ENCODE measurements around the gene MAN2B2. TPM values are rescaled to one million over a fixed set of nuclear protein-coding genes. Genes with fewer than 3 reads are reported as not detected.

Gene MAN2B2
- total and polyA plus RNA-seq, 4 experiments from 2014 or later: 11.2 to 53.2 (median 41.0) TPM

DNA sequence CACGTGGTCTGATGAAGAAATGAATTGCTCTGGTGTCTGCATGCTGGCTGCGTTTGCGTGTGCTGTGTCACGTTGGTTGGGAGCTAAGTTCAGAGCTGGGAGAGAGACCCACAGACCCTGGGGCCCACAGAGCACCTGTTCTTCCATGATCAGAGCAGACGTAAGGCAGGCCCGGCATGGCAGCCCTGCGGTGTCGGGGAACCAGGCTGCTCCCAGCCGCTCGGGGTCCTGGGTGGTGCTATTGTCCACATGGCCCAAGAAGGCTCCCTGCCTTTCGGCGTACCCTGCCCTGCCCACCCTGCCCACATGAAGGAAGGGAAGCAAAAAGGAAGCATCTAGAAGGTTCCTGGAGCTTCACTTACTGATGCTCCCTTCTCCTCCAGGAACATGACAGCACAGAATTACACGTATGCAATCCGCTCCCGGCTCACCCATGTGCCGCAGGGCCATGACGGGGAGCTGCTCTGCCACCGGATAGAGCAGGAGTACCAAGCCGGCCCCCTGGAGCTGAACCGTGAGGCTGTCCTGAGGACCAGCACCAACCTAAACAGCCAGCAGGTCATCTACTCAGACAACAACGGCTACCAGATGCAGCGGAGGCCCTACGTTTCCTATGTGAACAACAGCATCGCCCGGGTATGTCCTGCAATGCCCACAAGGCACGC is 34.6 kb downstream of the MAN2B2 start:
- CTCF ChIA-PET (ENCODE audit: partially characterized antibody): no interaction called here
- no peak overlapping the region for H3K4me3 Mint-ChIP-seq
- H3K27me3 Mint-ChIP-seq: no peaks in the 10 kb centered on the region

DNA sequence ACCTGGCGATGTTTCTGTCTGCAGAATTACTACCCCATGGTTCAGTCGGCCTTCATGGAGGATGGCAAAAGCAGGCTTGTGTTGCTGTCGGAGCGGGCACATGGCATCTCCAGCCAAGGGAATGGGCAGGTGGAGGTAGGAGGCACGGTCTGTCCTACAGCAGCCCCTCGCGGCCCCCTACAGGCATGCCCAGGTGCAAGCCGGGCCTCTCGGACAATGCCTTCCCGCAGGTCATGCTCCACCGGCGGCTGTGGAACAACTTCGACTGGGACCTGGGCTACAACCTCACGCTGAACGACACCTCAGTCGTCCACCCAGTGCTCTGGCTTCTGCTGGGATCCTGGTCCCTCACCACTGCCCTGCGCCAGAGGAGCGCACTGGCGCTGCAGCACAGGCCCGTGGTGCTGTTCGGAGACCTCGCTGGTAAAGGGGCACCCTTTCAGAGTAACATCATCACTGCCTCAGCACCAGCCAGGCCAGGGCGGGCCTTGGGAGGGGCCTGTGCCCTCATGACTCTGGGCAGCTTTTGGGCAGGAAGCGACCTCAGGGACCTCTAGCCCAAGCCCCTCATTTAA is 36.0 kb downstream of the MAN2B2 start:
- peaks cover 54 to 76% of the 10 kb centered on the region in 2 donors for H3K36me3 Mint-ChIP-seq

More for the DNA sequence above, 34.6 kb downstream of the MAN2B2 start:
- H3K27ac ChIP-seq (ENCODE audit: low read depth, low read length): no peak overlapping the region
- H3K9me3 ChIP-seq (ENCODE audit: control insufficient read depth in 1 of 2, low read length in 2 of 2): peaks cover 0 to 7% of the 10 kb centered on the region in 2 donors
- Mint-ChIP-seq H3K4me1 (peaks cover 0 to 7% (median 0%) of the 10 kb centered on the region in 4 donors), H3K36me3 (peaks cover 59 to 80% of the 10 kb centered on the region in 2 donors), H3K27ac (no peak overlapping the region), H3K9me3 (peaks cover 0 to 8% (median 2%) of the 10 kb centered on the region in 8 donors)
- DNase-seq: no peak
- intact Hi-C loops (cut with micrococcal nuclease): no loop called here
- POLR2A ChIA-PET (ENCODE audit: partially characterized antibody): interaction anchor here (1.0 kb wide), 1 partner anchor 35 kb away, joined by 3 read pairs; the partner anchor contains the start of gene MAN2B2
- peaks cover 66% of the 10 kb centered on the region for H3K36me3 ChIP-seq (ENCODE audit: insufficient read depth, low read length)
- no peak overlapping the region for H3K4me3 ChIP-seq (ENCODE audit: low read length in 2 of 2)
- H3K27me3 ChIP-seq (ENCODE audit: insufficient read depth, low read length): no peaks in the 10 kb centered on the region
- no peaks in the 10 kb centered on the region for H3K4me1 ChIP-seq (ENCODE audit: insufficient read depth, low read length)

DNA sequence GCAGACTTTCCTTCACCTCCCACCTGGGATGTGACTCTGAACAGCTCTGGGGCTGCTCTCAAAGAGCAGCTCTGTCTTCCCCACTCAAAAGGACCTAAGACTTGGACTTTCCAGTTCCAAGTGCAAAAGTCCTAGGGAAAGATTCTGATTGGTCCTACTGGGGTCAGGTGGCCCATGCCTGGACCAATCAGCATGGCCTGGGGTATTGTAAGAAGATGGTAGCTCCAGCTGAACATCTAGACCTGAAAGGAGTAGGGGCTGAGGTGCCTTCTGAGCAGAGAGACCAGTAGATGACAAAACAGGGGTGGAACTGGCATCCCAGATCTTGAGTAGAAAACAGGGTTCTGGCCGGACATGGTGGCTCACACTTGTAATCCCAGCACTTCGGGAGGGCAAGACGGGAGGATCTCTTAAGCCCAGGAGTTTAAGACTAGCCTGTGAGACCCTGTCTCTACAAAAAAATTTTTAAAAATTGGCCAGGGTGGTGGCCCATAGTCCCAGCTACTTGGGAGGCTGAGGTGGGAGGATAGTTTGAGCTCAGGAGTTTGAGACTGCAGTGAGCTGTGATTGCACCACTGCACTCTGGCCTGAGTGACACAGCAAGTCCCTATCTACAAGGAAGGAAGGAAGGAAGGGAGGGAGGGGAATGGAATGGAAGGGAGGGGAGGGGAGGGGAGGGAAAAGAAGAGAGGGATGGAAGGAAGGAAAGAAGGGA is 38.1 kb downstream of the MAN2B2 start:
- Histone ChIP-seq H3K4me1 (ENCODE audit: insufficient read depth, low read length) (no peaks in the 10 kb centered on the region), H3K36me3 (ENCODE audit: insufficient read depth, low read length) (peaks cover 63% of the 10 kb centered on the region), H3K9me3 (ENCODE audit: control insufficient read depth in 1 of 2, low read length in 2 of 2) (no peaks in the 10 kb centered on the region), H3K27ac (ENCODE audit: low read depth, low read length) (no peak overlapping the region), H3K4me3 (ENCODE audit: low read length in 2 of 2) (no peak overlapping the region), H3K27me3 (ENCODE audit: insufficient read depth, low read length) (no peaks in the 10 kb centered on the region)
- POLR2A ChIA-PET (ENCODE audit: partially characterized antibody): interaction anchor here (1.0 kb wide), 1 partner anchor 28 kb away, joined by 3 read pairs; no protein-coding TSS in a partner anchor
- Mint-ChIP-seq H3K36me3 (peaks cover 53 to 77% of the 10 kb centered on the region in 2 donors), H3K27ac (peak overlapping the region in 2 of 7 donors; percentile 36 to 72), H3K4me3 (no peak overlapping the region), H3K27me3 (no peaks in the 10 kb centered on the region), H3K9me3 (no peaks in the 10 kb centered on the region), H3K4me1 (peaks cover 0 to 3% (median 0%) of the 10 kb centered on the region in 4 donors)
- DNase-seq: no peak
- CTCF ChIA-PET (ENCODE audit: partially characterized antibody): no interaction called here
- intact Hi-C loops (cut with micrococcal nuclease): no loop called here

More for the DNA sequence above, 36.0 kb downstream of the MAN2B2 start:
- H3K27ac ChIP-seq (ENCODE audit: low read depth, low read length): no peak overlapping the region
- Mint-ChIP-seq H3K27me3 (no peaks in the 10 kb centered on the region), H3K9me3 (no peaks in the 10 kb centered on the region), H3K27ac (peak overlapping the region in 1 of 7 donors; percentile 42), H3K4me3 (no peak overlapping the region), H3K4me1 (peaks cover 0 to 7% (median 0%) of the 10 kb centered on the region in 4 donors)
- intact Hi-C loops (cut with micrococcal nuclease): no loop called here
- H3K9me3 ChIP-seq (ENCODE audit: control insufficient read depth in 1 of 2, low read length in 2 of 2): no peaks in the 10 kb centered on the region
- ChIA-PET POLR2A (ENCODE audit: partially characterized antibody) (no interaction called here), CTCF (ENCODE audit: partially characterized antibody) (no interaction called here)
- H3K27me3 ChIP-seq (ENCODE audit: insufficient read depth, low read length): no peaks in the 10 kb centered on the region
- no peak for DNase-seq
- no peaks in the 10 kb centered on the region for H3K4me1 ChIP-seq (ENCODE audit: insufficient read depth, low read length)
- H3K36me3 ChIP-seq (ENCODE audit: insufficient read depth, low read length): peaks cover 59% of the 10 kb centered on the region
- no peak overlapping the region for H3K4me3 ChIP-seq (ENCODE audit: low read length in 2 of 2)

DNA sequence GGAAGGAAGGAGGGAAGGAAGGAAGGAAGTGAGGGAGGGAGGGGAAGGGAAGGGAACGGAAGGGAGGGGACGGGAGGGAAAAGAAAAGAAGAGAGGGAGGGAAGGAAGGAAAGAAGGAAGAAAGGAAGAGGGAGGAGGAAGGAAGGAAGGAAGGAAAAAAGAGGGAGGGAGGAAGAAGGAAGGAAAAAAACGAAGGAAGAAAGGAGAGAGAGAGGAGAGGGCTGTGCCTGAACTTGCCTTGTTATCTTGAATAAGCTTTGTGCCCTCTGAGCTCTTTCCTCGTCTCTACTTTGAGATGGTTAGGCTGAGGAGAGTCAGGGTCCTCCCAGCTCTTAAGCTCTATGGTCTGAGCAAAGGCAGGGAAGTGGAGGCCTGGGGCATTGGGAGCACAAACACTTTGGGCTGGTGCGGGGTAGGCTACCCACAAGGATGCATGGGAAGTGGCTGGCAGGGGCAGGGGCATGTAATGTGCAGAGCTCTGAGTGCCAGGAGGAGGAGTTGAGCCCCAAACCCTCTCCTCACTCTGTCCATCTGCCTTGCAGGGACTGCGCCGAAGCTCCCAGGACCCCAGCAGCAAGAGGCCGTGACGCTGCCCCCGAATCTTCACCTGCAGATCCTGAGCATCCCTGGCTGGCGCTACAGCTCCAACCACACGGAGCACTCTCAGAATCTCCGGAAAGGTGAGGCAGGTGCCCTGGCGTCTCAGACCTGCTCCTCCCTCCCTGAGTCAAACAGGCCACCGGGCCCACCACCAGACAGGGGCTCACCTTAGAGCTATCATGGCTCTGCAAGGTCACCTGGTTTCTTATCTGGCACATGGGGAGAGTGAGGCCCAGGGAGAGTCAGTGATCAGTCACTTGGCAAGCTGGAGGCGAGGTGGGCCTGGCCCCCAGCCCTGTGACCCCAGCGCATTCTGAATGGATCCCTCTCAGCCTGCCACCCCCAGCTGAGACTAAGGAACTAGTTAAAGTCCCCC is 39.0 kb downstream of the MAN2B2 start:
- no peak overlapping the region for H3K27ac Mint-ChIP-seq
- DNase-seq: no peak
- no peaks in the 10 kb centered on the region for H3K9me3 Mint-ChIP-seq
- Histone ChIP-seq H3K27me3 (ENCODE audit: insufficient read depth, low read length) (no peaks in the 10 kb centered on the region), H3K36me3 (ENCODE audit: insufficient read depth, low read length) (peaks cover 62% of the 10 kb centered on the region), H3K27ac (ENCODE audit: low read depth, low read length) (no peak overlapping the region), H3K4me1 (ENCODE audit: insufficient read depth, low read length) (no peaks in the 10 kb centered on the region), H3K4me3 (ENCODE audit: low read length in 2 of 2) (no peak overlapping the region), H3K9me3 (ENCODE audit: control insufficient read depth in 1 of 2, low read length in 2 of 2) (no peaks in the 10 kb centered on the region)
- intact Hi-C loops (cut with micrococcal nuclease): no loop called here
- no peaks in the 10 kb centered on the region for H3K27me3 Mint-ChIP-seq
- ChIA-PET POLR2A (ENCODE audit: partially characterized antibody) (no interaction called here), CTCF (ENCODE audit: partially characterized antibody) (interaction anchor here (2.1 kb wide), 1 partner anchor 259 kb away, joined by 5 read pairs; no protein-coding TSS in a partner anchor)
- H3K36me3 Mint-ChIP-seq: peaks cover 54 to 78% of the 10 kb centered on the region in 2 donors
- peaks cover 0 to 3% (median 0%) of the 10 kb centered on the region in 4 donors for H3K4me1 Mint-ChIP-seq
- H3K4me3 Mint-ChIP-seq: no peak overlapping the region

DNA sequence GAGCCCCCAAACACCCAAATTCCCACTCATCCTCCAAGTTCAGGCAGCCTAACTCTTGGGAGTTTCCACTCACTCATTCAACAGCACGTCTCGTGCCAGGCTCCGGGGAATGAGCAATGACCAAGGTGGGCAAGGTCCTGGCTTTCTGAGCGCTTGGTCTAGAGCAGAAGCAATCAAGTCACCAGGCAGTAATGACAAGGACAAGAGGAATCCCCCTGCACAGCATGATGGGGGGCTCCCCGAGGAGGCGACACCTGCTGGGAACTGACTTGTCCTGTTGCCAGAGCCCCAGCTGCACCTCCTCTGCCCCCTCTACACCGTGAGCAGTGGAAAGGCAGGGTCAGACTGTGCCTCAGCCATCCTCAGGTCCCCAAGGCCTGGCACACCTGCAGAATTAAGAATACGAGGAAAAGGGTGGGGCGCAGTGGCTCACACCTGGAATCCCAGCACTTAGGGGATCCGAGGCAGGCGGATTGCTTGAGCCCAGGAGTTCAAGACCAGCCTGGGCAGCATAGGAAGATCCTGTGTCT is 39.8 kb downstream of the MAN2B2 start:
- H3K9me3 ChIP-seq (ENCODE audit: control insufficient read depth in 1 of 2, low read length in 2 of 2): no peaks in the 10 kb centered on the region
- Mint-ChIP-seq H3K27ac (peak overlapping the region in 1 of 7 donors; percentile 53), H3K9me3 (no peaks in the 10 kb centered on the region), H3K27me3 (no peaks in the 10 kb centered on the region), H3K36me3 (peaks cover 54 to 73% of the 10 kb centered on the region in 2 donors), H3K4me1 (peaks cover 0 to 3% (median 0%) of the 10 kb centered on the region in 4 donors), H3K4me3 (no peak overlapping the region)
- no peak overlapping the region for H3K27ac ChIP-seq (ENCODE audit: low read depth, low read length)
- H3K4me1 ChIP-seq (ENCODE audit: insufficient read depth, low read length): no peaks in the 10 kb centered on the region
- no peaks in the 10 kb centered on the region for H3K27me3 ChIP-seq (ENCODE audit: insufficient read depth, low read length)
- ChIA-PET CTCF (ENCODE audit: partially characterized antibody) (interaction anchor here (1.1 to 2.1 kb wide), 2 partner anchors 258 to 487 kb away, joined by 3 to 5 read pairs; no protein-coding TSS in a partner anchor), POLR2A (ENCODE audit: partially characterized antibody) (no interaction called here)
- H3K4me3 ChIP-seq (ENCODE audit: low read length in 2 of 2): no peak overlapping the region
- DNase-seq: no peak
- H3K36me3 ChIP-seq (ENCODE audit: insufficient read depth, low read length): peaks cover 66% of the 10 kb centered on the region
- intact Hi-C loops (cut with micrococcal nuclease): no loop called here

DNA sequence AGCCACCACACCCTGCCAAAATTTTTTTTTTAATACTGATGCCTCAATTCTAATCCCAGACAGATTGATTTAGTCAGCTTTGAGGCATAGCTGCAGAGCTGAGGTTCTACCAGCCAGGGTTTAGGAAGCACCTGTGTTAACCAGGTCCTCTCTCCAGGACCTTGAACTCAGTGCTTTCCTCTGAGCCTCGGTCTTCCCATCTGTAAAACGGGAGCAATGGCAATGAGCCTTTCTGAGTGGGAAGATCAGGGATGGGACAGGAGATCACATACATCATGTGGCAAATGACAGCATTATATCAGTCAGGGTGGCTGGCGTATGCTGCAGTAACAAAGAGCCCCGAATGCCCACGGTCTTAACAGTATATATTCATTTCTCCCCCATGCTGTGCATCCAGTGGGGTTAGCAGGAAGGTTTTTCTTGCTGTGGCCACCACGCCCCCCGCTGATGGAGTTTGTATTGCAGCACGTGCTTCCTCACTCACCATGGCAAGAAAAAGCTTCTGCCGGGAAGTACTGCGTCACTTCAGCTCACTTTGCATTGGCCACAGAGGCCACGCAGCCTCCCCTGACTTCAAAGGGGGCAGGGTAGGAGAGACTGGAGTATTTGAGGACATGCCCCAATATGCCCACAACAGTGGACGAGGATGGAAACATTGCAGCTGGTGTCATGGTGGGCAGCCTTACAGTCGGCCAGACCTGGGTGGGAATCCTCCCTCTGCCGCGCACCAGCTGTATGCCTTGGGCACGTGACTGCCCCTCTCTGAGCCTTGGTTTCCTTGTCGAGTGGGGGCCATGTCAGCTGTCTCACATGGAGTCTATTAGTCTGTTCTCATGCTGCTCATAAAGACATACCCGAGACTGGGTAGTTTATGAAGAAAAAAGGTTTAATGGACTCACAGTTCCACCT is 41.4 kb downstream of the MAN2B2 start:
- no peaks in the 10 kb centered on the region for H3K27me3 Mint-ChIP-seq
- ChIA-PET POLR2A (ENCODE audit: partially characterized antibody) (no interaction called here), CTCF (ENCODE audit: partially characterized antibody) (interaction anchor here (2.1 kb wide), 1 partner anchor 257 kb away, joined by 5 read pairs; no protein-coding TSS in a partner anchor)
- DNase-seq: no peak
- no peaks in the 10 kb centered on the region for H3K9me3 ChIP-seq (ENCODE audit: control insufficient read depth in 1 of 2, low read length in 2 of 2)
- peaks cover 59% of the 10 kb centered on the region for H3K36me3 ChIP-seq (ENCODE audit: insufficient read depth, low read length)
- no peaks in the 10 kb centered on the region for H3K4me1 ChIP-seq (ENCODE audit: insufficient read depth, low read length)
- peaks cover 0 to 3% (median 0%) of the 10 kb centered on the region in 4 donors for H3K4me1 Mint-ChIP-seq
- peak overlapping the region in 1 of 7 donors; percentile 9 for H3K27ac Mint-ChIP-seq
- intact Hi-C loops (cut with micrococcal nuclease): no loop called here
- no peaks in the 10 kb centered on the region for H3K27me3 ChIP-seq (ENCODE audit: insufficient read depth, low read length)
- H3K4me3 ChIP-seq (ENCODE audit: low read length in 2 of 2): no peak overlapping the region
- H3K27ac ChIP-seq (ENCODE audit: low read depth, low read length): no peak overlapping the region
- peaks cover 55 to 76% of the 10 kb centered on the region in 2 donors for H3K36me3 Mint-ChIP-seq
- H3K4me3 Mint-ChIP-seq: no peak overlapping the region
- H3K9me3 Mint-ChIP-seq: peaks cover 0 to 3% (median 0%) of the 10 kb centered on the region in 8 donors

Measured in CD4-positive, alpha-beta memory T cell (primary cell).